Measurements from ENCODE around the gene MAD2L1BP. TPM values are rescaled to one million over a fixed set of nuclear protein-coding genes. Genes with fewer than 3 reads are reported as not detected.
A peak's percentile ranks its signal among the peaks of the same experiment; 100 is the strongest.

MAD2L1BP gene
- polyA plus RNA-seq, 4 donors = 24.6 to 28.8 (median 26.3) TPM

GRCh38 chr6:43665376-43665775, 29.7 kb downstream of the MAD2L1BP start:
- DNase-seq (ENCODE audit: low read depth in 4 of 4, low spot score in 3 of 4) = no peak

- DNase-seq (ENCODE audit: low read depth in 4 of 4, low spot score in 3 of 4) = no peak
These were observed 30.7 kb downstream of the MAD2L1BP start for GRCh38 chr6:43666196-43666920.

DNA sequence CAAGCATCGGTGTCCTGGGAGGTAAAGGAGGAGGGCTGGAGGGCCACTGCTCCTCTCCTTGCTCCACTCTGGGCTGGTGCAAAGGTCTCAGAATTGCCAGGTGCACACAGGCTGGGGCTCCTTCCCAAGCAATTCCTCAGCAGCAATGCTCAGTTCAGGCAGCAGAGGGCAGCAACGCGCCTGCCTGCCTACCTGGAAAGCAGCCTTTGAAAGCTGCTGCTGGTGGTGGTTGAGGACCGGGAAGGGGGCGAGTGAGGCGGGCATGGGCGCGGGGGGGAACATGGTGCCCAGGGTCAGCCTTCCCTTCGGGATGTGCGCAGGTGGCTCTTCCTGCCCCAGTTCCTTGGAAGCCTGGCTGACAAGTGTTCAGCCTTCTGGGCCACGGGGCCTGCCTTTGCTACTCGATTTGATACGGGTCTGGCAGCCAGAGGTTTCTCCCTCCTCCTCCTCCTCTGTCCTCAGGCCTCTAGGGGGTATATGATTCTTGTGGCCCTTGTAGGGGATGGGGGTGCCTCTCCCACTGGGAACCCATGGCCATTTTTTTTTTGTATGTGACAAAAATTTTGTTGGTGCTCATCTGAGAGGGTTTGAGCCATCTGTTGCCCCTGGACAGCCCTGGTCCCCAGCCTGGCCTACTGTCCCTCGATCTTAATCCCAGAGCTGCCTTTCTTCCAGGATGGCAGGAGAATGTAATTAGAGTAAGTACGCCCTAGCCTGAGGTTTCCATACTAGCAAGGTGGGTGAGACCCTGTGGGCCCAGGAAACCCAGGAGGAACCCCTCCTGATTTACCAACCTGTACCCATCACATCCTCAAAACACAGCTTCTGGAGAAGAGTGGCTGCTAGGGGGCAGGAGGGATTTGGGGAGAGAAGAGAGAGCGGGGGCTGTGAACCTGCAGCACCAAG, 31.9 kb downstream of the MAD2L1BP start:
- peak in 2 of 4 donors; percentile 79 to 83 for DNase-seq (ENCODE audit: low read depth in 4 of 4, low spot score in 3 of 4)

- peak; percentile 64 to 85 (median 75) for DNase-seq (ENCODE audit: low read depth in 4 of 4, low spot score in 3 of 4)
These were observed 32.8 kb downstream of the MAD2L1BP start for GRCh38 chr6:43668151-43669028.

DNA sequence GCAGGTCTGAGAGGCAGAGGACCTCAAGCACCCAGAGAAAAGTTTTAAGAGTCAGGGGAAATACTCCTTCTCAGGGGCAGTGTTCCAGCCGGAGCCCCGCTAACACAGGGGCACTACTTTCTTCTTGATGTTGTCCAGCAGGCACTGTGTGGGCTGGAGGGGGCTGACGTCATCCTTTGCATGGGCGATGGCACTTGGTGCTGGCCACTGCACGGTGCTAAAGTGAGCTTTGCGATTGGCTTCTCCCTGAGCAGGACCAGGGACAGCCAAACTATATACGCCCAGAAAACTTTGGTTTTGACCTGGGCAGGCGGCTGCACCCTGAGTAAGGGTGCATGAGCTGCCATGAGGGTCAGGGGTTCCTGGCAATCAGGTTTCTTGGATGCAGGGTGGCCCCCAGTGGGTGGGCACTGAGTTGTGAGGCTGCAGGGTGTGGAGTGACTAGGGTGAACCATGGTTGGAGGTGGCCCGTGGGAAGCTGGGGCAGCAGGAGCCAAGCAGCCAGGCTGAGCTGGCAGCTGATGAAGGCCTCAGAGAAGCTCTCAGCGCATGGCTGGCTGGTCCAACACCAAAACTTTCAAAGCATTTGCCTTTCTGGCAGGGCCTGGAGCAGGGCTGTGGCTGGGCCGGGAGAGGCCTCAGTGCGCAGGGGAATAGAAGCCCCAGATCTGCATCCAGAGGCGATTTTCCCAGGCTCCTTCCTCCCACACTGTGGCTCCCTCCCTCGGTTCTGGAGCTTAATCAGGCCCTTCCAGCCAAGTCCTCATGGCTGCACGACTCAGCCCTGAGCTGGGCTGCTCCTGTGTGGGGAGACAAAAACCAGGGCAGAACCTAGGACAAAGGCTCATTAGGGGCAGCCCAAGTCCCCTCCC, 33.6 kb downstream of the MAD2L1BP start:
- no peak for DNase-seq (ENCODE audit: low read depth in 4 of 4, low spot score in 3 of 4)

DNA sequence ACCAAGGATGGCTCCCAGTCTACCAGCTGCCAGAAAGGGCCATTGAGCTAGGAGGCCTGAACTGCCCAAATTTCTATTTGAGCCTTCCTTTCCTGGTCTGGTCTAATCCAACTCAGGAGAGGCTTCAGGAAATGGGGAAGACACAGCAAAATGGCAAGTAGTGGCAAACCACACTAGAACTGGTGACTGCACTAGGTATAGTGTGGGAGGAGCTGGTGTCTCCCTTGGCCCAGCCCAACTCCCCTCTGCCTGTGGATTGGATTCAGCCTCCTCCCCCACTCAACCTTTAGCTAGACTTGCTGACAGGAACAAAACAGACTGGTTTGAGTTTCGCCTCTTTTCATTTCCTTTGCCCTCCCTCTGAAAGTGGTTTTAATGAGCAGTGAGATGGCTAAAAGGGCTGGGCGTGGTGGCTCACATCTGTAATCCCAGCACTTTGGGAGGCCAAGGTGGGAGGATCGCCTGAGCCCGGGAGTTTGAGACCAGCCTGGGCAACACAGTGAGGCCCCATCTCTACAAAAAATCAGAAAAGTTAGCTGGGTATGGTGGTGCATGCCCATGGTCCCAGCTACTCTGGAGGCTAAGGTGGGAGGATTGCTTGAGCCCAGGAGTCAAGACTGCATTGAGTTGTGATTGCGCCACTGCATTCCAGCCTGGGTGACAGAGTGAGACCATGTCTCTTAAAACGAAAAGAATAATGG, 34.4 kb downstream of the MAD2L1BP start:
- DNase-seq (ENCODE audit: low read depth in 4 of 4, low spot score in 3 of 4) = no peak

DNA sequence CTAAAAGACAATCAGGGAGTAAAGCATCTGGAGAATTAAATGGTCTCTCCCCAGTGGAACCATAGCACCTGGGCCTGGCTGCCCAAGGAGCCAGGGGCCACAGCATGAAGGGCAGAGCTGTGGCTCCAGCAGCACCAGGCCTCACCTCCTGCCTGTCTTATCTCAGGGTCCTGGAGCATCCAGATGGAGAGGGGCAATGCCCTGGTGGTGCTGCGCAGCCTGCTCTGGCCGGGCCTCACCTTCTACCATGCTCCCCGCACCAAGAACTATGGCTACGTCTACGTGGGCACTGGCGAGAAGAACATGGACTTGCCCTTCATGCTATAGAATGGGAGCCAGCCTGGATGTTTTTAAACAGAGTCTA, 35.0 kb downstream of the MAD2L1BP start:
- DNase-seq (ENCODE audit: low read depth in 4 of 4, low spot score in 3 of 4) = no peak

- DNase-seq (ENCODE audit: low read depth in 4 of 4, low spot score in 3 of 4) = no peak
These were observed 35.6 kb downstream of the MAD2L1BP start for GRCh38 chr6:43671011-43671800.

- no peak for DNase-seq (ENCODE audit: low read depth in 4 of 4, low spot score in 3 of 4)
These were observed 36.4 kb downstream of the MAD2L1BP start for GRCh38 chr6:43671801-43672690.

DNA sequence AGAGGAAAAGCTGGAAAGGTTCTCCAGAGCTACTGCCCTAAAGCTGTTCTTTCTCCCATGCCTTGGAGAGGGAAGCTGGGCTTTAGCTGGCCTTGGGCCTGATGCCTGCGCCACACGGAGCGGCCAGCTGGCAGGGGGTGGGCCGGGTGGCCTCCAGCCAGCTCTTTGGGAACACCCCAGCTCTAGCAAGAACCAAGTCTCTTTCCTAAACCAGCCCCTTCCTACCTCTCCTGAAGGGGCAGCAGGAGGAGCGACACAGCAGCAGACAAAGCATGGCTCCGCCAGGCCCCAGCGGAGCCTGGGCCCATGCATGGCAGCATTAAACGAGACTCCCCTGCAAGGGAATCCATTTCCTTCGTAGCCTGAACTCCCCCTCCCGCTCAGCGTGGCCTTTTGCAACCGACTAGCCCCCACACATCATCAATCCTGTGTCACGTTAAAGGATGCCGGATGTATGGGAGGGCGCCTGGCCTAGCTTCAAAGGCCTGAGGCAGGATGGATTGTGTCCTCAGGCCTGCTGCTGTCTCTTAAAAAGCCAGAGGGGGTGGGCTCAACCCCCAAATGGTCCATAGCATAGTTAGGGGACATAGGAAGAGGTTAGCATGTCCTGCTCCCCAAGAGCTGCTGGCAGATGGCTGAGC, 37.9 kb downstream of the MAD2L1BP start:
- peak in 2 of 4 donors; percentile 63 to 79 for DNase-seq (ENCODE audit: low read depth in 4 of 4, low spot score in 3 of 4)

DNA sequence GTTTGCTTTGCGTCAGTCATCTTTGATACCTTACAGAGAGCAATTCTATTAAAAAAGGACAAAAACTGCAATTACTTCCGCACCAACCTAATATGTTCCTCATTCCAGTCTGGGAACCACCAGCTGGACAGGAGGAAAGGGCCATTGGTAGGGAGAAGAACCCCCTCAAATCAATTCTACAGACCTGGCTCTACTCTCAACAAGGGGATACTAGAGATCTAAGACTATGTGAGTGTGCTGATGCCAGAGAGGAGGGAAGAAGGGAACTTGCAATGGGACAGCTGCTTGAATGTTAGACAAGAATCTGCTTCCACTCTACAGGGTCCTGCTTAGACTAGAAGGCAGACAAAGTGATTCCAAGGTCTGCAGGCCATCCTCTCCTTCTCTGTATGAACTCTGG, 38.7 kb downstream of the MAD2L1BP start:
- no peak for DNase-seq (ENCODE audit: low read depth in 4 of 4, low spot score in 3 of 4)

DNA sequence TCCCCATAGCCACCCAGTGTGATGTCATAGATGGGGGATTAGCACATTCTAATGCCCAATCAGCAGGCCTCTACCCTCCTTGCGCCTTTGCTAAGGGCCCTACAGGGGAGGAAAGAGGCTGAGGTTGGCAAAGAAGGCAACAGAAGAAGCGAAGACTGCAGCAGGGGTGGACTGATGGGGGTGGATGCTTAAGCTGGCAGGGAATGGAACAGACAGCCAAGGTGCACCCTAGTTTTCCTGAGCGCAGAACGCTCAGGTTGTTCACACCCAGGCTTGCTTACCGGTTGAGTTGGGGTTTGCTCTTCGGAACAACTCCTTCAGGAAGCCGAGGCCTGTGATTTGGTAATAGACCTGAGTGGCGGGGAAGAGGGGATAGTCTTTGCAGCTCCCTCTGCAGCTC, 39.3 kb downstream of the MAD2L1BP start:
- no peak for DNase-seq (ENCODE audit: low read depth in 4 of 4, low spot score in 3 of 4)

DNA sequence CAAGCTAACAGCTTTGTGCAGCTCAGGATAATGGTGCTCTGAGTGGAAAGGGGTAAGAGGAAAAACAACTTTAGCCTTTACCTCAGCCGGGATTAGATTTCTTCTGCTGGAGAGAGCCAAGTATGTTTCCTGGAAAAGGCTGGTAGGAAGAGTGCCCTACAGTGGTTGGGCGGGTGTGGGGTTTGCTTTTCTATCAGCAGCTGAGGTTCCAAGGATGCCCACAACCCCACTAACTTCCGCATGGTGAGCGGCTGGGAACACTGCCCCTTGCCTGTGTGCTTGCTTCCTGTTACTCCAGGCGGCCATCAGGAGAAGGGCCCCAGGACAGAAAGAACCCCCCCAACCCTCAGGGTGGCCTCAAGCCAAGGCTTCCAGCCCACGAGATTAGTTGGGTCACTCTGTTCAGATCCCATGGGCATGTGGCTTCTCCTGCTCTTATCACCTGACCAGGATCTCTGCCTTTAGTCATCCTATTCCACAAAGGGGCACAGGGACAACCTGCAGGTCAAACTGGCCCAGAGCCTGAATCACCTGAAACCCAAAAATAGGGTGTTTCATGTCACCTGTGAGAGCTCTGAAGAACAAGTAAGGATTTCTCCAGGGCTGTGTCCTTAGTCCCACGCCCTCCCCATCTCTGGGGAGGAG, 41.4 kb downstream of the MAD2L1BP start:
- no peak for DNase-seq (ENCODE audit: low read depth in 4 of 4, low spot score in 3 of 4)

GRCh38 chr6:43677759-43678158, 42.1 kb downstream of the MAD2L1BP start:
- DNase-seq (ENCODE audit: low read depth in 4 of 4, low spot score in 3 of 4) = no peak

DNA sequence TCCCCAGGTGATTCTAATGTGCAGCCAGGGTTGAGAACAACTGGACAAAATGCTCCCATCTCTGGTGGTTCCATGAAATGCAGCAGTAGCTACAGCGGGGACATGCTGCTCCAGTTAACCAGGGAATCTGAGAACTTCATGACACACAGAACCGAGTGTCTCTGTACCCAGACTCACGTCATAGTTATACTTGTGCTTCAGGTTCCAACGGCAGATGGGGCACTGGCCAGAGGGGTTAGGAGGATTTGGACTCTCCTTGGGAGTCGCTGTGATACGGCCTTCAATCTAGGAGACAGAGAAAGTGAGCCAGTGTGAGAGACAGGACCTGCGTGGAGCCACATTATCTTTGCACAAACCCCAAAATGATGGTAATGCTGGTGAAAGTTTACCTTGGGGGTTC, 42.7 kb downstream of the MAD2L1BP start:
- no peak for DNase-seq (ENCODE audit: low read depth in 4 of 4, low spot score in 3 of 4)

GRCh38 chr6:43679057-43679456, 43.4 kb downstream of the MAD2L1BP start:
- no peak for DNase-seq (ENCODE audit: low read depth in 4 of 4, low spot score in 3 of 4)

Data from right renal pelvis (tissue), 4 donors.